ENCODE data around the gene ST6GALNAC2. TPM values are rescaled to one million over a fixed set of nuclear protein-coding genes. Genes with fewer than 3 reads are reported as not detected.
"Not testable (repeated sequence)": the region's sequence is repeated elsewhere in the genome, so short reads cannot be mapped to it uniquely, and the experiment has no call there.

The ST6GALNAC2 gene
- total RNA-seq, 1 experiment from 2014 or later: 0.84 TPM

DNA sequence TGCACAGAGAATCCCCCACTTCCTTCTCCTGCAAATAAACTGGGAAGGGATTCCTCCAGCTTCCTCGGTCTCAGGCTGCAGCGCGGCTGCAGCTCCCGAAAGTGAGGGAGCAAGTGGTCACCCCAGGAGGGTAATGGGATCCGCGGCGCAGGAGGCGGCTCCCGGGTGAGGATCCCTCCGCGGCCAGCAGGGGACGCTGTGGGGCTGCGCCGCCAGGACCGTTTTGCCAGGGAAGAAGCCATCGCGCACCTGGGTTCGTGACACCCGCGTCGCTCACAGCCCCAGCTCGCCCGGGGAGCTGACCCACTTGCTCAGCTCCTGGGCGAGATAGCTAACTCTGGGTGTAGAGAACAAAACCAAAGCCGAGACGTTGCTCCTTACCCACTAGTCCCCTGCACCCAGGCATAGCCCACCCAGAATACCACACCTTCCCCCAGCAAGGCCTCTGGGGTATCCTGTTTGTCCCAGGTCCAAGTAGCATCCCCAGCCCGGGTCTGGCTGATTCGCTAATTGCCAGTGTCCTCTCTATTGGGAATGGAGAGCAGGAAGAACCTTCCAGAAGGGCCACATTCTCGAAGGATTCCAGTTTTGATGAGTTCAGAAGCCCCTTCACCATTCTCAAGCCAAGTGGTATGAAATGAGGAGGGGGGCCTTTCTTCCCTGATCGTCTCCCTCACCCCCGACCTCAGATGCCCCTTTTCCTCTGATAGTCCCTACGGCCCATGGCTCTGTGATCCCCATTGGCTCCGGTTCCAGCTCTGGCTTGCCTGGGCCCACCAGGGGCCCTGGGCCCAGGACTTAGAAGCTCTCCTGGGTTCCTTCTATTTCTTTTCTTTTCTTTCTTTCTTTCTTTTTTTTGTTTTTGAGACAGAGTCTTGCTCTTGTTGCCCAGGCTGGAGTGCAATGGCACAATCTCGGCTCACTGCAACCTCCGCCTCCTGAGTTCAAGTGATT lies 62.3 kb downstream of the ST6GALNAC2 start:
- DNase-seq (ENCODE audit: low read depth in 1 of 2, low spot score in 2 of 2): peak; percentile 78 to 80
- Histone ChIP-seq H3K9me3 (replicated peaks) (no peaks in the 10 kb centered on the region; the same call in 1 of the 2 replicates), H3K27me3 (replicated peaks) (no peaks in the 10 kb centered on the region), H3K4me3 (no peak overlapping the region), H3K36me3 (no peaks in the 10 kb centered on the region), H3K27ac (no peak overlapping the region), H3K4me1 (replicated peaks) (peaks cover 41% of the 10 kb centered on the region)

DNA sequence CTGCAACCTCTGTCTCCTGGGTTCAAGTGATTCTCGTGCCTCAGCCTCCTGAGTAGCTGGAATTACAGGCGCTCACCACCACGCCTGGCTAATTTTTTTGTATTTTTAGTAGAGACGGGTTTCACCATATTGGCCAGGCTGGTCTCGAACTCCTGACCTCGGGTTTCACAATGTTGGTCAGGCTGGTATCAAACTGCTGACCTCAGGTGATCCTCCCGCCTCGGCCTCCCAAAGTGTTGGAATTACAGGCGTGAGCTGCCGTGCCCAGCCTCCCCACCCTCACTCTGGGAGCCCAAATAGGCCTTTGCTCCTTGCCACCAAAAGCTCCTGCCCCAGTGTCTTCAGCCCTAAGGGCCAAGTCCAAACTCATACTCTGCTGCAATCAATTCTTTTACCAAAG lies 64.0 kb downstream of the ST6GALNAC2 start:
- H3K9me3 ChIP-seq (replicated peaks); H3K4me3 ChIP-seq; H3K27me3 ChIP-seq (replicated peaks); DNase-seq (ENCODE audit: low read depth in 1 of 2, low spot score in 2 of 2); H3K27ac ChIP-seq; H3K36me3 ChIP-seq: not testable (repeated sequence)
- peaks cover 28% of the 10 kb centered on the region for H3K4me1 ChIP-seq (replicated peaks)

GRCh38 chr17:76521262-76521661 lies 64.4 kb downstream of the ST6GALNAC2 start:
- Histone ChIP-seq H3K27ac (no peak overlapping the region), H3K27me3 (replicated peaks) (no peaks in the 10 kb centered on the region), H3K9me3 (replicated peaks) (no peaks in the 10 kb centered on the region; the same call in 1 of the 2 replicates), H3K4me3 (no peak overlapping the region), H3K4me1 (replicated peaks) (peaks cover 28% of the 10 kb centered on the region), H3K36me3 (no peaks in the 10 kb centered on the region)
- no peak for DNase-seq (ENCODE audit: low read depth in 1 of 2, low spot score in 2 of 2)

GRCh38 chr17:76519048-76519966 lies 66.4 kb downstream of the ST6GALNAC2 start:
- Histone ChIP-seq H3K9me3 (replicated peaks) (no peaks in the 10 kb centered on the region; the same call in 1 of the 2 replicates), H3K27ac (no peak overlapping the region), H3K27me3 (replicated peaks) (no peaks in the 10 kb centered on the region), H3K36me3 (no peaks in the 10 kb centered on the region), H3K4me1 (replicated peaks) (peaks cover 34% of the 10 kb centered on the region), H3K4me3 (no peak overlapping the region)
- DNase-seq (ENCODE audit: low read depth in 1 of 2, low spot score in 2 of 2): no peak

DNA sequence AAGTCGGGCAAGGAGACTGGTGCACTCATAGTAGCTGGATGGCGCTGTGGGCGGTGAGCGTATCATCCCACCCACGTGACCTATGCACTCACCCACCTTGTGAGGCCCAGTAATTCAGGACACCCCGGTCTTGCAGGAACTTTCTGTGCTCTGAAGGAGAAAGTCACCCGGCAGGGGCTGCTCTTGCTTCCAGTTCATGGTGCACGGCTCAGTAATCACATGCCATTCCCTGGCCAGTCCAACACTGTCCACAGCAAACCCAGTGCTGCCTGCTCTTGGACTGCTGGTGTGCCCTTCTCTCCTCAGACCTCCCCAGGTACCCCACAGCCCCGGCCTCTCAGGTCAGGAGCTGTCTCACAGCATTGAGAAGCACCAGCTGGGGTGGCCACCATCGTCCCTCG lies 68.0 kb downstream of the ST6GALNAC2 start:
- no peak for DNase-seq (ENCODE audit: low read depth in 1 of 2, low spot score in 2 of 2)
- no peaks in the 10 kb centered on the region for H3K27me3 ChIP-seq (replicated peaks)
- peaks cover 19% of the 10 kb centered on the region for H3K4me1 ChIP-seq (replicated peaks)
- H3K9me3 ChIP-seq (replicated peaks): no peaks in the 10 kb centered on the region; the same call in 1 of the 2 replicates
- no peaks in the 10 kb centered on the region for H3K36me3 ChIP-seq
- H3K4me3 ChIP-seq: no peak overlapping the region
- no peak overlapping the region for H3K27ac ChIP-seq

Other genes with a start within 250 kb of the ST6GALNAC2 start
- gene PRPSAP1, start 231.9 kb downstream of the ST6GALNAC2 start, total RNA-seq (2014; rRNA removed; shearing (Covaris generic)): 49.4 and 65.4 TPM in 2 replicates
- gene SPHK1, start 201.3 kb downstream of the ST6GALNAC2 start, total RNA-seq (2014; rRNA removed; shearing (Covaris generic)): 135 and 173 TPM in 2 replicates
- gene UBE2O, start 132.7 kb downstream of the ST6GALNAC2 start, total RNA-seq (2014; rRNA removed; shearing (Covaris generic)): 18.6 and 29.7 TPM in 2 replicates
- not detected in 2 replicates for gene AANAT, start 118.3 kb downstream of the ST6GALNAC2 start, total RNA-seq (2014; rRNA removed; shearing (Covaris generic))
- 5.8 and 9.2 TPM in 2 replicates for gene RHBDF2, start 84.4 kb downstream of the ST6GALNAC2 start, total RNA-seq (2014; rRNA removed; shearing (Covaris generic))
- 4.4 and 5.2 TPM in 2 replicates for gene CYGB, start 48.2 kb downstream of the ST6GALNAC2 start, total RNA-seq (2014; rRNA removed; shearing (Covaris generic))
- gene PRCD, start 45.8 kb downstream of the ST6GALNAC2 start, total RNA-seq (2014; rRNA removed; shearing (Covaris generic)): 0.13 TPM in 1 of 2 replicates, not detected in the other
- gene ST6GALNAC1, start 57.9 kb upstream of the ST6GALNAC2 start, total RNA-seq (2014; rRNA removed; shearing (Covaris generic)): not detected in 2 replicates
- 362 and 546 TPM in 2 replicates for gene MXRA7, start 125.1 kb upstream of the ST6GALNAC2 start, total RNA-seq (2014; rRNA removed; shearing (Covaris generic))
- gene JMJD6, start 140.7 kb upstream of the ST6GALNAC2 start, total RNA-seq (2014; rRNA removed; shearing (Covaris generic)): 48.4 and 97.4 TPM in 2 replicates
- gene METTL23, start 141.0 kb upstream of the ST6GALNAC2 start, total RNA-seq (2014; rRNA removed; shearing (Covaris generic)): 52.3 and 59.4 TPM in 2 replicates
- gene SRSF2, start 151.5 kb upstream of the ST6GALNAC2 start, total RNA-seq (2014; rRNA removed; shearing (Covaris generic)): 376 and 384 TPM in 2 replicates
- 21.5 and 37.3 TPM in 2 replicates for gene MFSD11, start 152.3 kb upstream of the ST6GALNAC2 start, total RNA-seq (2014; rRNA removed; shearing (Covaris generic))